Fibroblast of the aortic adventitia (primary cell): ENCODE results near the gene PCNT. TPM values are rescaled to one million over a fixed set of nuclear protein-coding genes. Genes with fewer than 3 reads are reported as not detected.

Source experiments
- DNase-seq: peaks from one replicate; pipeline ENCODE4 v3.0.0-alpha.2; 2010; ENCODE audit warnings: low read depth
- H3K4me3 ChIP-seq: 2 replicates; pipeline ENCODE4 v1.5.1; 2011; ENCODE audit warnings: low read depth, mild to moderate bottlenecking, control low read depth, low read length, moderate library complexity
- CTCF ChIP-seq: IDR thresholded peaks from 2 replicates; pipeline ENCODE4 v1.5.1; 2011; ENCODE audit warnings: mild to moderate bottlenecking, low read length, control low read depth, inconsistent platforms; ENCODE audit not compliant: insufficient read depth
- total RNA-seq: library from RNA; depleted of rRNA; stranded (reverse); fragments of >200 nt; gene quantifications from 2 replicates; pipeline ENCODE4 v1.2.3, GENCODE V29; 2012; ENCODE audit warnings: low replicate concordance

Gene PCNT
- total RNA-seq, 1 donor, result 27.8 TPM

- DNase-seq, result no peak
- no peak for TF ChIP-seq CTCF
- no peak overlapping the region for H3K4me3 ChIP-seq
Observed at GRCh38 chr21:46406001-46406400, 82.0 kb downstream of the PCNT start.

GRCh38 chr21:46409641-46410406 lies 85.9 kb downstream of the PCNT start:
- H3K4me3 ChIP-seq, result no peak overlapping the region
- DNase-seq, result no peak
- no peak for TF ChIP-seq CTCF

GRCh38 chr21:46410516-46410915 lies 86.6 kb downstream of the PCNT start:
- no peak for DNase-seq
- no peak for TF ChIP-seq CTCF
- no peak overlapping the region for H3K4me3 ChIP-seq

GRCh38 chr21:46411236-46411635 lies 87.3 kb downstream of the PCNT start:
- no peak for TF ChIP-seq CTCF
- no peak for DNase-seq
- no peak overlapping the region for H3K4me3 ChIP-seq

GRCh38 chr21:46411691-46412090 lies 87.7 kb downstream of the PCNT start:
- no peak for DNase-seq
- H3K4me3 ChIP-seq, result no peak overlapping the region

GRCh38 chr21:46412521-46413364 lies 88.8 kb downstream of the PCNT start:
- H3K4me3 ChIP-seq, result no peak overlapping the region
- no peak for DNase-seq
- no peak for TF ChIP-seq CTCF

More at GRCh38 chr21:46411691-46412090, 87.7 kb downstream of the PCNT start:
- no peak for TF ChIP-seq CTCF
